ENCODE results near the gene TAPBP.
A peak's percentile ranks its signal among the peaks of the same experiment; 100 is the strongest.

Gene TAPBP

GRCh38 chr6:33249732-33250630, 63.9 kb downstream of the TAPBP start:
- H3K4me3 ChIP-seq (ENCODE audit: low read depth, low read length): peak overlapping the region; percentile 56
- DNase-seq (ENCODE audit: low read depth): no peak
- TF ChIP-seq CTCF (IDR thresholded peaks at IDR 0.05; ENCODE audit: control insufficient read depth, extremely low read depth, insufficient read depth): no peak
